Right atrium auricular region (tissue), 2 donors: Measurements from ENCODE around the gene RPN2. TPM values are rescaled to one million over a fixed set of nuclear protein-coding genes. Genes with fewer than 3 reads are reported as not detected.

Source experiments
- DNase-seq: peaks from one replicate; pipeline ENCODE4 v3.0.0-alpha.2; 2019; ENCODE audit warnings: low spot score
- H3K27ac ChIP-seq, 2 donors: fragments of 200-600 bp; sonication (generic); 1 replicate in 1 of 2; 2 replicates in 1 of 2; pipeline ENCODE4 v1.5.1; 2016 to 2019
- H3K27me3 ChIP-seq, 2 donors: fragments of 200-600 bp; sonication (generic); one replicate each; pipeline versions ENCODE4 v1.5.1 to v1.6.0; 2017 to 2019
- H3K36me3 ChIP-seq: fragments of 200-600 bp; sonication (generic); one replicate; pipeline ENCODE4 v1.5.1; 2016
- H3K4me1 ChIP-seq, 2 donors: fragments of 200-600 bp; sonication (generic); one replicate each; pipeline versions ENCODE4 v1.5.1 to v1.6.0; 2017 to 2019
- H3K4me3 ChIP-seq, 2 donors: fragments of 200-600 bp; sonication (generic); 1 replicate in 1 of 2; 2 replicates in 1 of 2; pipeline ENCODE4 v1.5.1; 2017 to 2019; ENCODE audit warnings: mild to moderate bottlenecking in 1 of 2, moderate library complexity in 1 of 2
- H3K9me3 ChIP-seq, 2 donors: fragments of 200-600 bp; sonication (generic); one replicate each; pipeline ENCODE4 v1.5.1; 2019
- total RNA-seq, 2 donors: library from RNA; depleted of rRNA; stranded (reverse); fragments of >200 nt; gene quantifications; one replicate each; pipeline ENCODE4 v1.1.0, GENCODE V29; 2016
- TF ChIP-seq, protein P1 (sequence below), 2 donors: fragments of 200-600 bp; sonication (generic); IDR thresholded peaks; one replicate each; pipeline ENCODE4 v1.5.1; 2019; ENCODE audit warnings: antibody characterized with exemption in 2 of 2

RPN2 gene
- total RNA-seq, 2 donors from 2014 or later = 126 to 129 TPM

GRCh38 chr20:37231947-37232630, 53.0 kb downstream of the RPN2 start:
- Histone ChIP-seq H3K36me3 (peaks cover 81% of the 10 kb centered on the region), H3K4me1 (peaks cover 0 to 32% of the 10 kb centered on the region in 2 donors), H3K27me3 (no peaks in the 10 kb centered on the region), H3K4me3 (no peak overlapping the region), H3K9me3 (no peaks in the 10 kb centered on the region), H3K27ac (no peak overlapping the region)
- TF ChIP-seq, protein P1, sequence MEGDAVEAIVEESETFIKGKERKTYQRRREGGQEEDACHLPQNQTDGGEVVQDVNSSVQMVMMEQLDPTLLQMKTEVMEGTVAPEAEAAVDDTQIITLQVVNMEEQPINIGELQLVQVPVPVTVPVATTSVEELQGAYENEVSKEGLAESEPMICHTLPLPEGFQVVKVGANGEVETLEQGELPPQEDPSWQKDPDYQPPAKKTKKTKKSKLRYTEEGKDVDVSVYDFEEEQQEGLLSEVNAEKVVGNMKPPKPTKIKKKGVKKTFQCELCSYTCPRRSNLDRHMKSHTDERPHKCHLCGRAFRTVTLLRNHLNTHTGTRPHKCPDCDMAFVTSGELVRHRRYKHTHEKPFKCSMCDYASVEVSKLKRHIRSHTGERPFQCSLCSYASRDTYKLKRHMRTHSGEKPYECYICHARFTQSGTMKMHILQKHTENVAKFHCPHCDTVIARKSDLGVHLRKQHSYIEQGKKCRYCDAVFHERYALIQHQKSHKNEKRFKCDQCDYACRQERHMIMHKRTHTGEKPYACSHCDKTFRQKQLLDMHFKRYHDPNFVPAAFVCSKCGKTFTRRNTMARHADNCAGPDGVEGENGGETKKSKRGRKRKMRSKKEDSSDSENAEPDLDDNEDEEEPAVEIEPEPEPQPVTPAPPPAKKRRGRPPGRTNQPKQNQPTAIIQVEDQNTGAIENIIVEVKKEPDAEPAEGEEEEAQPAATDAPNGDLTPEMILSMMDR (IDR thresholded peaks at IDR 0.05) = no peak
- no peak for DNase-seq

GRCh38 chr20:37233548-37234253, 54.6 kb downstream of the RPN2 start:
- H3K27me3 ChIP-seq = no peaks in the 10 kb centered on the region
- DNase-seq = no peak
- TF ChIP-seq, protein P1 (IDR thresholded peaks at IDR 0.05) = no peak
- H3K27ac ChIP-seq = no peak overlapping the region
- H3K4me3 ChIP-seq = no peak overlapping the region
- H3K4me1 ChIP-seq = peaks cover 0 to 23% of the 10 kb centered on the region in 2 donors
- H3K9me3 ChIP-seq = no peaks in the 10 kb centered on the region
- H3K36me3 ChIP-seq = peaks cover 96% of the 10 kb centered on the region

DNA sequence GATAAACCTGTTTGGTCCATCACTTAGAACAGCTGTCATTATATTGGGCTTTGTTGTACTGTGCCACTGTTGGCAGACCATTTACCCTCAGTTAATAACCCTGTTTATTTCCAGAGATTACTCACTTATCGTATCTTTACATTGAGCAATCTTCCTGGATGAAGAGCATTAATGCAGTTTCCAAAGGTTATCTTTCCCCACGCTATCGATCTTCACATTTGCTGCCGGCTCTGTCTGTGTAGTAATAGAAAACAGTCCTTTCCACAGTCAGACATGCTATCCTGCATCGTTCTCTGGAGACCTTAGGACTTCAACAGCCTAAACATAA, 55.1 kb downstream of the RPN2 start:
- DNase-seq = no peak
- no peak overlapping the region for H3K4me3 ChIP-seq
- TF ChIP-seq, protein P1 (IDR thresholded peaks at IDR 0.05) = no peak
- no peaks in the 10 kb centered on the region for H3K27me3 ChIP-seq
- peaks cover 96% of the 10 kb centered on the region for H3K36me3 ChIP-seq
- H3K4me1 ChIP-seq = peaks cover 0 to 23% of the 10 kb centered on the region in 2 donors
- H3K9me3 ChIP-seq = no peaks in the 10 kb centered on the region
- H3K27ac ChIP-seq = peak overlapping the region in 1 of 2 donors; percentile 66

DNA sequence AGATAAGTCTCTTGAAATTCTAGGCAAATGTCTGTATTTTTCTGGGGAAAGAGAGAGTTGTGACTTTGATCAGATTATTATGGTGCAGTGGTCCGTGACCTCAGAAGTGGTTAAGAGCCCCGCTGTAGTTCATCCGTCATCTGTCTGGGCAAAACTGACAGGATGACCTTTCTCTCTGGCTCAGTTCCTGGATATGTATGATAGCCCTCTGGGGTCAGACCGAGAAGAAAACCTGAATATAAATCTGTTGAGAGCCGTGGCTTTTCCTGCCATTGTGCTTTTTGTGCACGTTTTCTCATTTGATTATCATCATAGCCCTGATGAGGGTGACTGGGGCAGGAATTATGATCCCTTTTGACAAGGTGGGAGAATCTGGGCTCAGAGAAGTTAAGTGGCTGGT, 55.9 kb downstream of the RPN2 start:
- Histone ChIP-seq H3K27ac (peak overlapping the region; percentile 66 to 84), H3K4me3 (no peak overlapping the region), H3K36me3 (peaks cover 96% of the 10 kb centered on the region), H3K27me3 (no peaks in the 10 kb centered on the region), H3K9me3 (no peaks in the 10 kb centered on the region), H3K4me1 (peaks cover 0 to 19% of the 10 kb centered on the region in 2 donors)
- TF ChIP-seq, protein P1 (IDR thresholded peaks at IDR 0.05) = no peak
- no peak for DNase-seq

DNA sequence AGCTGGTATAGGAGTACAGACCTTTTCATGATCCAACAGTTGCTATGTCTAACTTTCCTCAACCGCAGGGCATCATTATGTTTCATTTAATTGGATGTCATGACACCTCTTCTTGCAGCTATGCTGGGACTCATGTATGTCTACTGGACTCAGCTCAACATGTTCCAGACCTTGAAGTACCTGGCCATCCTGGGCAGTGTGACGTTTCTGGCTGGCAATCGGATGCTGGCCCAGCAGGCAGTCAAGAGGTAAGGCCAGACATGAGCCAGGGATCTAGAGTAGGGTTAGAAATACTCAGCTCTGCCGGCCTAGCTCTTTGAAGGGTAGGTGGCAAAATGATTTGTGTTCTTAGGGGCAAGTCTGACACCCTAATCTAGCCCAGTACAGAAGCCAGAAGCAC, 57.3 kb downstream of the RPN2 start:
- Histone ChIP-seq H3K4me1 (peaks cover 0 to 26% of the 10 kb centered on the region in 2 donors), H3K9me3 (no peaks in the 10 kb centered on the region), H3K27ac (peak overlapping the region; percentile 69 to 84), H3K27me3 (no peaks in the 10 kb centered on the region), H3K4me3 (no peak overlapping the region), H3K36me3 (peaks cover 97% of the 10 kb centered on the region)
- TF ChIP-seq, protein P1 (IDR thresholded peaks at IDR 0.05) = no peak
- DNase-seq = peak; percentile 66
